GM18505 (cell line): ENCODE measurements around the gene FGG.
A peak's percentile ranks its signal among the peaks of the same experiment; 100 is the strongest.

ENCODE experiments used
- ATAC-seq: cut with Tn5 transposase; IDR thresholded peaks from one replicate; pipeline ENCODE4 v1.9.1; 2021; ENCODE audit not compliant: unreplicated experiment
- POLR2A ChIP-seq: IDR thresholded peaks from 4 replicates; pipeline ENCODE4 v1.6.1; 2011; ENCODE audit warnings: borderline replicate concordance; ENCODE audit not compliant: insufficient read depth, insufficient read length; ENCODE audit errors: extremely low read depth

The FGG gene

GRCh38 chr4:154612472-154613414, at the start of gene FGG:
Gene FGG, minus strand, starts transcription at chr4:154612656. Its CDS starts 47 bp downstream, at chr4:154612609.
- no peak for ATAC-seq
- TF ChIP-seq POLR2A: no peak

GRCh38 chr4:154660052-154660451, 47.6 kb upstream of the FGG start:
- TF ChIP-seq POLR2A: no peak
- no peak for ATAC-seq

- no peak for ATAC-seq
- no peak for TF ChIP-seq POLR2A
These were observed 46.4 kb upstream of the FGG start for GRCh38 chr4:154658680-154659405.

- no peak for ATAC-seq
- no peak for TF ChIP-seq POLR2A
These were observed 31.0 kb upstream of the FGG start for GRCh38 chr4:154643493-154643892.

- TF ChIP-seq POLR2A: no peak
These were observed 30.0 kb upstream of the FGG start for GRCh38 chr4:154642373-154643009.

GRCh38 chr4:154640999-154641398, 28.5 kb upstream of the FGG start:
- TF ChIP-seq POLR2A: no peak

More at GRCh38 chr4:154642373-154643009, 30.0 kb upstream of the FGG start:
- no peak for ATAC-seq

GRCh38 chr4:154634058-154634457, 21.6 kb upstream of the FGG start:
- TF ChIP-seq POLR2A: no peak
- ATAC-seq: peak; percentile 57

More at GRCh38 chr4:154640999-154641398, 28.5 kb upstream of the FGG start:
- no peak for ATAC-seq

- no peak for TF ChIP-seq POLR2A
- no peak for ATAC-seq
These were observed 19.4 kb upstream of the FGG start for GRCh38 chr4:154631828-154632227.

GRCh38 chr4:154630324-154630723, 17.9 kb upstream of the FGG start:
- no peak for ATAC-seq
- TF ChIP-seq POLR2A: no peak

GRCh38 chr4:154626793-154627484, 14.5 kb upstream of the FGG start:
- TF ChIP-seq POLR2A: no peak
- peak; percentile 99 for ATAC-seq

- TF ChIP-seq POLR2A: no peak
- no peak for ATAC-seq
These were observed 13.5 kb upstream of the FGG start for GRCh38 chr4:154625971-154626370.

GRCh38 chr4:154623995-154624394, 11.5 kb upstream of the FGG start:
- no peak for TF ChIP-seq POLR2A

GRCh38 chr4:154623436-154623835, 11.0 kb upstream of the FGG start:
- TF ChIP-seq POLR2A: no peak
- ATAC-seq: no peak

More at GRCh38 chr4:154623995-154624394, 11.5 kb upstream of the FGG start:
- no peak for ATAC-seq
